ENCODE data around the gene RPL36. TPM values are rescaled to one million over a fixed set of nuclear protein-coding genes. Genes with fewer than 3 reads are reported as not detected.

RPL36 gene
- total and polyA plus RNA-seq, 2 of the 8 experiments (the other 6 are each of a cell fraction or from before 2014, with no cell fraction given), result 951 to 1,075 TPM

Other genes starting within 250 kb of the RPL36 start
- not detected in 2 replicates for gene ZNRF4, start 234.9 kb upstream of the RPL36 start, total RNA-seq (2021; fragmentation: NEBNext Ultra II Directional; extraction: Animal tissue kit (Norgen Biotek cat#: 25700))
- not detected in 2 replicates for gene ZNRF4, start 234.9 kb upstream of the RPL36 start, polyA plus RNA-seq (2011; rRNA removed)
- 0.48 and 0.52 TPM in 2 replicates for gene TINCR, start 122.3 kb upstream of the RPL36 start, total RNA-seq (2021; fragmentation: NEBNext Ultra II Directional; extraction: Animal tissue kit (Norgen Biotek cat#: 25700))
- gene TINCR, start 122.3 kb upstream of the RPL36 start, polyA plus RNA-seq (2011; rRNA removed), result 1.2 and 1.4 TPM in 2 replicates
- 63.8 and 74.4 TPM in 2 replicates for gene SAFB2, start 67.5 kb upstream of the RPL36 start, total RNA-seq (2021; fragmentation: NEBNext Ultra II Directional; extraction: Animal tissue kit (Norgen Biotek cat#: 25700))
- gene SAFB2, start 67.5 kb upstream of the RPL36 start, polyA plus RNA-seq (2011; rRNA removed), result 14.8 and 31.1 TPM in 2 replicates
- 109 and 110 TPM in 2 replicates for gene SAFB, start 67.2 kb upstream of the RPL36 start, total RNA-seq (2021; fragmentation: NEBNext Ultra II Directional; extraction: Animal tissue kit (Norgen Biotek cat#: 25700))
- 27.0 and 69.5 TPM in 2 replicates for gene SAFB, start 67.2 kb upstream of the RPL36 start, polyA plus RNA-seq (2011; rRNA removed)
- gene MICOS13, start 9.8 kb upstream of the RPL36 start, total RNA-seq (2021; fragmentation: NEBNext Ultra II Directional; extraction: Animal tissue kit (Norgen Biotek cat#: 25700)), result 17.3 and 20.4 TPM in 2 replicates
- gene MICOS13, start 9.8 kb upstream of the RPL36 start, polyA plus RNA-seq (2011; rRNA removed), result 36.1 and 36.9 TPM in 2 replicates
- gene HSD11B1L, start 9.3 kb upstream of the RPL36 start, total RNA-seq (2021; fragmentation: NEBNext Ultra II Directional; extraction: Animal tissue kit (Norgen Biotek cat#: 25700)), result 8.2 and 9.5 TPM in 2 replicates
- gene HSD11B1L, start 9.3 kb upstream of the RPL36 start, polyA plus RNA-seq (2011; rRNA removed), result 20.6 and 29.4 TPM in 2 replicates
- gene LONP1, start 29.9 kb downstream of the RPL36 start, total RNA-seq (2021; fragmentation: NEBNext Ultra II Directional; extraction: Animal tissue kit (Norgen Biotek cat#: 25700)), result 117 and 124 TPM in 2 replicates
- gene LONP1, start 29.9 kb downstream of the RPL36 start, polyA plus RNA-seq (2011; rRNA removed), result 98.1 and 157 TPM in 2 replicates
- not detected in 2 replicates for gene CATSPERD, start 30.3 kb downstream of the RPL36 start, total RNA-seq (2021; fragmentation: NEBNext Ultra II Directional; extraction: Animal tissue kit (Norgen Biotek cat#: 25700))
- gene CATSPERD, start 30.3 kb downstream of the RPL36 start, polyA plus RNA-seq (2011; rRNA removed), result 0.12 TPM in 1 of 2 replicates, not detected in the other
- gene PRR22, start 94.5 kb downstream of the RPL36 start, total RNA-seq (2021; fragmentation: NEBNext Ultra II Directional; extraction: Animal tissue kit (Norgen Biotek cat#: 25700)), result 2.1 and 3.7 TPM in 2 replicates
- gene PRR22, start 94.5 kb downstream of the RPL36 start, polyA plus RNA-seq (2011; rRNA removed), result 1.9 and 4.1 TPM in 2 replicates
- gene DUS3L, start 100.9 kb downstream of the RPL36 start, total RNA-seq (2021; fragmentation: NEBNext Ultra II Directional; extraction: Animal tissue kit (Norgen Biotek cat#: 25700)), result 39.1 and 39.4 TPM in 2 replicates
- 37.6 and 45.8 TPM in 2 replicates for gene DUS3L, start 100.9 kb downstream of the RPL36 start, polyA plus RNA-seq (2011; rRNA removed)
- 4.6 and 5.3 TPM in 2 replicates for gene NRTN, start 114.8 kb downstream of the RPL36 start, total RNA-seq (2021; fragmentation: NEBNext Ultra II Directional; extraction: Animal tissue kit (Norgen Biotek cat#: 25700))
- 3.9 and 5.9 TPM in 2 replicates for gene NRTN, start 114.8 kb downstream of the RPL36 start, polyA plus RNA-seq (2011; rRNA removed)
- gene FUT6, start 149.4 kb downstream of the RPL36 start, total RNA-seq (2021; fragmentation: NEBNext Ultra II Directional; extraction: Animal tissue kit (Norgen Biotek cat#: 25700)), result not detected in 2 replicates
- gene FUT6, start 149.4 kb downstream of the RPL36 start, polyA plus RNA-seq (2011; rRNA removed), result not detected in 2 replicates
- gene FUT3, start 161.2 kb downstream of the RPL36 start, total RNA-seq (2021; fragmentation: NEBNext Ultra II Directional; extraction: Animal tissue kit (Norgen Biotek cat#: 25700)), result 0.40 and 0.63 TPM in 2 replicates
- gene FUT3, start 161.2 kb downstream of the RPL36 start, polyA plus RNA-seq (2011; rRNA removed), result 0.15 and 0.41 TPM in 2 replicates
- gene FUT5, start 180.2 kb downstream of the RPL36 start, total RNA-seq (2021; fragmentation: NEBNext Ultra II Directional; extraction: Animal tissue kit (Norgen Biotek cat#: 25700)), result not detected in 2 replicates
- gene FUT5, start 180.2 kb downstream of the RPL36 start, polyA plus RNA-seq (2011; rRNA removed), result not detected in 2 replicates
- gene NDUFA11, start 213.5 kb downstream of the RPL36 start, total RNA-seq (2021; fragmentation: NEBNext Ultra II Directional; extraction: Animal tissue kit (Norgen Biotek cat#: 25700)), result 205 and 206 TPM in 2 replicates
- gene NDUFA11, start 213.5 kb downstream of the RPL36 start, polyA plus RNA-seq (2011; rRNA removed), result 1,037 and 1,353 TPM in 2 replicates
- gene VMAC, start 214.6 kb downstream of the RPL36 start, total RNA-seq (2021; fragmentation: NEBNext Ultra II Directional; extraction: Animal tissue kit (Norgen Biotek cat#: 25700)), result 1.2 and 1.3 TPM in 2 replicates
- gene VMAC, start 214.6 kb downstream of the RPL36 start, polyA plus RNA-seq (2011; rRNA removed), result 2.2 and 3.9 TPM in 2 replicates
- 1.8 and 2.1 TPM in 2 replicates for gene CAPS, start 224.0 kb downstream of the RPL36 start, total RNA-seq (2021; fragmentation: NEBNext Ultra II Directional; extraction: Animal tissue kit (Norgen Biotek cat#: 25700))
- gene CAPS, start 224.0 kb downstream of the RPL36 start, polyA plus RNA-seq (2011; rRNA removed), result 2.4 and 4.2 TPM in 2 replicates